Fibroblast of lung (primary cell): ENCODE data around the gene FAM24B. TPM values are rescaled to one million over a fixed set of nuclear protein-coding genes. Genes with fewer than 3 reads are reported as not detected.

Experiments
- DNase-seq, 2 donors: peaks; one replicate each; pipeline versions ENCODE4 v3.0.0 to v3.0.0-alpha.2; 2010; ENCODE audit warnings: low read depth in 2 of 2
- H2AFZ ChIP-seq: 2 replicates; pipeline ENCODE4 v1.5.1; 2012; ENCODE audit warnings: low read length, control low read depth, inconsistent platforms
- H3K27ac ChIP-seq: 2 replicates; pipeline ENCODE4 v1.5.1; 2011; ENCODE audit warnings: low read length, control low read depth; ENCODE audit not compliant: insufficient read depth
- H3K27me3 ChIP-seq: 2 replicates; pipeline ENCODE4 v1.5.1; 2011; ENCODE audit warnings: mild to moderate bottlenecking, low read length; ENCODE audit not compliant: control insufficient read depth, insufficient read depth
- H3K36me3 ChIP-seq: 2 replicates; pipeline ENCODE4 v1.5.1; 2011; ENCODE audit warnings: low read length; ENCODE audit not compliant: control insufficient read depth, insufficient read depth
- H3K4me1 ChIP-seq: 2 replicates; pipeline ENCODE4 v1.5.1; 2011; ENCODE audit warnings: low read length; ENCODE audit not compliant: control insufficient read depth, insufficient read depth; ENCODE audit errors: extremely low read depth
- H3K4me2 ChIP-seq: 2 replicates; pipeline ENCODE4 v1.5.1; 2011; ENCODE audit warnings: low read length, control low read depth; ENCODE audit not compliant: insufficient read depth; ENCODE audit errors: extremely low read depth
- H3K4me3 ChIP-seq, 4 experiments: fragments of 200-600 bp in 1 of 4; sonication (generic) in 1 of 4; replicated peaks in 1 of 4; 2 replicates each; pipeline ENCODE4 v1.5.1; 2011 to 2016; ENCODE audit warnings: low read length in 4 of 4, low read depth in 3 of 4, mild to moderate bottlenecking in 3 of 4, control low read depth in 2 of 4, inconsistent platforms in 1 of 4, mixed read lengths in 1 of 4; ENCODE audit not compliant: insufficient read depth in 1 of 4; ENCODE audit errors: control extremely low read depth in 1 of 4
- H3K79me2 ChIP-seq: 2 replicates; pipeline ENCODE4 v1.5.1; 2012; ENCODE audit warnings: mild to moderate bottlenecking, low read length, inconsistent platforms; ENCODE audit not compliant: control insufficient read depth, insufficient read depth
- H3K9ac ChIP-seq: 2 replicates; pipeline ENCODE4 v1.5.1; 2011; ENCODE audit warnings: mild to moderate bottlenecking, low read length, control low read depth; ENCODE audit not compliant: insufficient read depth
- H3K9me3 ChIP-seq: 2 replicates; pipeline ENCODE4 v1.5.1; 2012; ENCODE audit warnings: low read depth, low read length; ENCODE audit not compliant: control insufficient read depth, insufficient read depth
- H4K20me1 ChIP-seq: 2 replicates; pipeline ENCODE4 v1.5.1; 2011; ENCODE audit warnings: low read length; ENCODE audit not compliant: control insufficient read depth, insufficient read depth; ENCODE audit errors: extremely low read depth
- EZH2 ChIP-seq: IDR thresholded peaks from 2 replicates; pipeline ENCODE4 v1.5.1; 2012; ENCODE audit warnings: low read length, control low read depth, mild to moderate bottlenecking; ENCODE audit errors: missing control alignments
- polyA plus RNA-seq, 2 donors: library from polyadenylated mRNA; depleted of rRNA in 1 of 2; stranded (reverse) in 1 of 2; unstranded in 1 of 2; fragments of >200 nt; gene quantifications; 2 replicates each; pipeline ENCODE4 v1.2.1, GENCODE V29; 2011 to 2012; ENCODE audit warnings: missing spikeins in 1 of 2
- total RNA-seq: library from RNA; depleted of rRNA; stranded (reverse); fragments of >200 nt; gene quantifications from 2 replicates; pipeline ENCODE4 v1.2.1, GENCODE V29; 2014
- TF ChIP-seq, protein P1 (sequence below), 2 donors: IDR thresholded peaks in 1 of 2; conservative IDR thresholded peaks in 1 of 2; 1 replicate in 1 of 2; 2 replicates in 1 of 2; pipeline ENCODE4 v1.5.1; 2011 to 2012; ENCODE audit warnings: low read length in 2 of 2, control low read depth in 1 of 2, inconsistent platforms in 1 of 2, low read depth in 1 of 2, mild to moderate bottlenecking in 1 of 2

The FAM24B gene
- total and polyA plus RNA-seq, 2 donors (not counting 1 experiment from before 2014, with no cell fraction given) = 3.9 to 6.8 TPM

DNA sequence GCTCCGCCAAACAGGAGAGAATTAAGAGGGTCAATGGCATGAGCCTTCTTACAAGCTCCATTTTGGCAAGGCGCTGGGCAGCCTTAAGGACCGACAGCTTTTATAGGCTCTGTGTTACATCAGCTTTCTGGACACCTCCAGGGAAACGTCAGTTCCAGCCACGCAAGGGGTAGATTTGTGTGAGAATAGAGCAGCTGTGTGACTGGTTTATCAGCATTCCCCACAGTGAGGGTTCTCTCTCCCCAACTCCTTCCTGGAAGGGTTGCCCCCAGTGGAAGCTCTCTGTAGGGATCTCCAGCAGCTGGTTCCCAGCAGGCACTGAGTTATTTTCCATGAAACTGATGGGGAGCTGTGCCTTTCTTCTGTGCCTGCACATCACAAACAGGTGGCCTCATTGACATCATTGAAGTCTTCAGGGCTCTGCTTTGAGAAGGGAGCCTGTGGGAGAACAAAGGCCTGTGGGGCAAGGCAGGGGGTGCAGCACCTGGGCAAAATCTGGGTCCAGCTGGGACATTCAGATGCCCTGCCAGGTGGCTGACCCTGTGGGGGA is 33.5 kb downstream of the FAM24B start, which contains the start of gene CUZD1:
Gene CUZD1, minus strand, starts transcription at position 75 of the 550 bp plus-strand sequence. Its CDS starts 14 bp downstream, at position 61.
- H3K27me3 ChIP-seq = no peaks in the 10 kb centered on the region
- no peak for TF ChIP-seq EZH2
- TF ChIP-seq, protein P1, sequence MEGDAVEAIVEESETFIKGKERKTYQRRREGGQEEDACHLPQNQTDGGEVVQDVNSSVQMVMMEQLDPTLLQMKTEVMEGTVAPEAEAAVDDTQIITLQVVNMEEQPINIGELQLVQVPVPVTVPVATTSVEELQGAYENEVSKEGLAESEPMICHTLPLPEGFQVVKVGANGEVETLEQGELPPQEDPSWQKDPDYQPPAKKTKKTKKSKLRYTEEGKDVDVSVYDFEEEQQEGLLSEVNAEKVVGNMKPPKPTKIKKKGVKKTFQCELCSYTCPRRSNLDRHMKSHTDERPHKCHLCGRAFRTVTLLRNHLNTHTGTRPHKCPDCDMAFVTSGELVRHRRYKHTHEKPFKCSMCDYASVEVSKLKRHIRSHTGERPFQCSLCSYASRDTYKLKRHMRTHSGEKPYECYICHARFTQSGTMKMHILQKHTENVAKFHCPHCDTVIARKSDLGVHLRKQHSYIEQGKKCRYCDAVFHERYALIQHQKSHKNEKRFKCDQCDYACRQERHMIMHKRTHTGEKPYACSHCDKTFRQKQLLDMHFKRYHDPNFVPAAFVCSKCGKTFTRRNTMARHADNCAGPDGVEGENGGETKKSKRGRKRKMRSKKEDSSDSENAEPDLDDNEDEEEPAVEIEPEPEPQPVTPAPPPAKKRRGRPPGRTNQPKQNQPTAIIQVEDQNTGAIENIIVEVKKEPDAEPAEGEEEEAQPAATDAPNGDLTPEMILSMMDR (conservative IDR thresholded peaks at IDR 0.05 in 1 of 2, IDR thresholded peaks at IDR 0.05 in 1 of 2; ENCODE audit: low read depth in 1 of 2, low read length in 2 of 2) = no peak
- no peaks in the 10 kb centered on the region for H3K9me3 ChIP-seq
- H3K4me1 ChIP-seq = peaks cover 6% of the 10 kb centered on the region
- no peak within 1 kb of the TSS for H3K9ac ChIP-seq
- no peak for DNase-seq
- H4K20me1 ChIP-seq = no peaks in the 10 kb centered on the region
- H3K36me3 ChIP-seq = no peaks in the 10 kb centered on the region
- no peak within 1 kb of the TSS for H3K4me3 ChIP-seq
- peaks cover 3% of the 10 kb centered on the region for H3K79me2 ChIP-seq
- H3K27ac ChIP-seq = no peak within 1 kb of the TSS
- no peak within 1 kb of the TSS for H3K4me2 ChIP-seq
- no peak within 1 kb of the TSS for H2AFZ ChIP-seq

DNA sequence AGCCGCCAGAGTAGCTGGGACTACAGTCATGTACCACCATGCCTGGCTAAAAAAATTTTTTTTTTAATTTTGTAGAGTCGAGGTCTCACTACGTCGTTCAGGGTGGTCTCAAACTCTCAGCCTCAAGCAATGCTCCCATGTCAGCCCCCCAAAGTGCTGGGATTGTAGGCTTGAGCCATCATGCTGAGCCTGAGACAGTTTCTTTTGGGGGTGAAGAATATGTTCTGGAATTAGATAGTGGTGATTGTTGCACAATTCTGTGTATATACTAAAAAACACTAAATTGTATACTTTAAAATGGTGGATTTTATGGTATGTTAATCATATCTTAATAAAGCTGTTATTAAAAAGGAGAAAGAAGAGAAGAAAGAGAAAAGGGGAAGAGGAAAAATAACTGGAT is 35.2 kb downstream of the FAM24B start:
- Histone ChIP-seq H3K4me3 (no peak overlapping the region), H3K9ac (no peak overlapping the region), H3K9me3 (no peaks in the 10 kb centered on the region), H3K36me3 (no peaks in the 10 kb centered on the region), H4K20me1 (no peaks in the 10 kb centered on the region), H3K79me2 (no peaks in the 10 kb centered on the region), H3K27ac (no peak overlapping the region), H3K4me1 (no peaks in the 10 kb centered on the region), H3K4me2 (no peak overlapping the region), H3K27me3 (no peaks in the 10 kb centered on the region), H2AFZ (no peak overlapping the region)
- TF ChIP-seq, protein P1 (conservative IDR thresholded peaks at IDR 0.05 in 1 of 2, IDR thresholded peaks at IDR 0.05 in 1 of 2; ENCODE audit: low read depth in 1 of 2, low read length in 2 of 2) = no peak
- no peak for TF ChIP-seq EZH2
- no peak for DNase-seq

DNA sequence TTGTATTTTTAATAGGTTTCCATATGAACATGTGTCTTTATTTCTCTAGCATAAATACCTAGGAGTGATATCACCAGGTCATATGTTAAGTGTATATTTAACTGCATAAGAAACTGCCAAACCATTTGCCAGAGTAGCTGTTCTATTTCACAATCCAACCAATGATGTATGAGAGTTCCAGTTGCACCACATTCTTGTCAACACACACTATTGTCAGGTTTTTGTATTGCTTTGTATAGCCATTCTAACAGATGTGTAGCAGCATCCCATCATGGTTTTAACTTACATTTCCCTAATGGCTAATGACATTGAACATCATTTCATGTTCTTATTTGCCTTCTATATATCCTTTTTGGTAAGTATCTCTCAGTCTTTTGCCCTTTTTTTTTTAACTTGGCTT is 37.8 kb downstream of the FAM24B start:
- H2AFZ ChIP-seq = no peak overlapping the region
- no peak overlapping the region for H3K9ac ChIP-seq
- no peaks in the 10 kb centered on the region for H4K20me1 ChIP-seq
- H3K27ac ChIP-seq = no peak overlapping the region
- H3K4me1 ChIP-seq = no peaks in the 10 kb centered on the region
- no peaks in the 10 kb centered on the region for H3K27me3 ChIP-seq
- H3K4me2 ChIP-seq = no peak overlapping the region
- no peaks in the 10 kb centered on the region for H3K79me2 ChIP-seq
- no peaks in the 10 kb centered on the region for H3K36me3 ChIP-seq
- DNase-seq = no peak
- no peaks in the 10 kb centered on the region for H3K9me3 ChIP-seq
- no peak for TF ChIP-seq EZH2
- TF ChIP-seq, protein P1 (conservative IDR thresholded peaks at IDR 0.05 in 1 of 2, IDR thresholded peaks at IDR 0.05 in 1 of 2; ENCODE audit: low read depth in 1 of 2, low read length in 2 of 2) = no peak
- H3K4me3 ChIP-seq = no peak overlapping the region
